Left ventricle myocardium superior (tissue), 1 donor: ENCODE data around the gene DELE1. TPM values are rescaled to one million over a fixed set of nuclear protein-coding genes. Genes with fewer than 3 reads are reported as not detected.

Experiments used
- ATAC-seq: fragments of 200-7000 bp; cut with Tn5 transposase; one replicate; pipeline ENCODE4 v1.9.1; 2020; ENCODE audit warnings: mild to moderate bottlenecking, moderate library complexity
- DNase-seq: peaks from one replicate; pipeline ENCODE4 v3.0.0-alpha.2; 2020
- intact Hi-C: fragments of 100-400 bp; cut with micrococcal nuclease; formaldehyde crosslinking; loops from one replicate; pipeline ENCODE4 v1.11.0; 2022
- long read RNA-seq: library from polyadenylated mRNA; unstranded; transcript quantifications from one replicate; pipeline ENCODE4 v2.0.0, GENCODE V29; 2021
- total RNA-seq: library from RNA; stranded (reverse); fragmentation: NEBNext Ultra II Directional; extraction: Animal tissue kit (Norgen Biotek cat#: 25700); gene quantifications from one replicate; pipeline ENCODE4 v1.2.1, GENCODE V29; 2021
- donor health status: DM: no; HTN: yes; CAD: no; lungs with severe emphysema.

The DELE1 gene
- 107 TPM for total RNA-seq
- long read RNA-seq, full-length matches to known transcripts = 22 of 90 reads
- long read RNA-seq, partial matches to known transcripts = 53 of 90 reads
- long read RNA-seq, other reads (novel, unspliced or antisense) = 15 of 90 reads

GRCh38 chr5:141923448-141924313 lies at the start of gene DELE1:
Gene DELE1 (plus strand): TSS chr5:141923871. CDS start chr5:141923942, 71 bp downstream.
- ATAC-seq (peak; percentile 99), DNase-seq (peak; percentile 97)
- intact Hi-C loops = no loop called here

DNA sequence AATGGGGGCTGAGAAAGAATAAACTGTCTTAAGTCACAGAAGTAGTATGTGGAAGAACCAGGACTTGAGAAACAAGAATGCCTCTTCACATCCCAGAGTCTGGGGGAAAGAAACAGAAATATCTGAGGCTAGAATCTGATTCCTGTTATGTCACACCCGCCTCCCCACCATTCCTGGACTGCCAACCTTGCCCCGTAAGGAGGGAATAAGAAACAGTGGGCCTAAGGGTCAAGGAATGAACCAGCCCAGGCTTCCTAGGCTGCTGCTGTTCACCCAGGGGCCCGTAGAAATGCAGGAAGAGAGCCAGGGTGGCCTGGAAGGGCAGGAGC lies 49.8 kb upstream of the DELE1 start:
- no peak for ATAC-seq
- intact Hi-C loops = no loop called here
- DNase-seq = no peak

- DNase-seq (no peak), ATAC-seq (no peak)
- intact Hi-C loops = no loop called here
Measured at GRCh38 chr5:141874262-141874964, 49.3 kb upstream of the DELE1 start.

DNA sequence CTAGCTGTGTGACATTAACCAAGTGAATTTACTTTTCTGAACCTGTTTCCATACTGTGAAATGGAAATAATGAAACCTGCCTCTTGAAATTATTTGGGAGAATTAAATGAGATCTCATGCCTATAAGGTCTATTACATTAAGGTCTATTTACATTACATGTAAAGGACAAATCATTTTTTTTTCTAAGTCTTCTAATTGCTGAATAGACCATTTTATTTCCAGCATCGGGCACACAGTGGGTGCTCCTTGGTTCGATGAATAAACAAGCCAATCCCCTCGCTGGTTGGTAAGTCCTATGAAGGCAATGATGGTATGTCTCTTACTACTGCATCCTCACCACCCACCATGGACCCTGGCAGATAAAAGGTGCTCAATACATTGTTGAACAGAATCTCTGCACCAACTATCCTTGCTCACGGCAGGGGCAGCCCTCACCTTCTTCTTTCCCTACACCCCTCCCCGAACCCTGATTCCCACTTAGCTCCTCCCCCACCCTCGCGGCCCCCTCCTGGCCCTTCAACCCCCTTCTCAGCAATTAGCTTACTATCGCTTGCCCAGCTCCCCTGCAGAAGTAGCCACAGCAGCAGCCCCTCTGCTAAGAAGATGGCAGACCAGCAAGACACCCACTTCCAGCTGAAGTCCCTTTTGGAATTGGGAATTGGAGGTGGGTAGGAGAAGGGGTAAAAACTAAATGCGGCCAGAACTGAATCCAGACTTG lies 48.5 kb upstream of the DELE1 start:
- ATAC-seq (no peak), DNase-seq (no peak)
- intact Hi-C loops = no loop called here

GRCh38 chr5:141875795-141876627 lies 47.7 kb upstream of the DELE1 start:
- peak; percentile 58 for DNase-seq
- peak; percentile 16 for ATAC-seq
- intact Hi-C loops = no loop called here

- intact Hi-C loops = no loop called here
- ATAC-seq (no peak), DNase-seq (no peak)
Measured at GRCh38 chr5:141876628-141877355, 46.9 kb upstream of the DELE1 start.

GRCh38 chr5:141877356-141878185 lies 46.1 kb upstream of the DELE1 start:
- no peak for DNase-seq
- ATAC-seq = no peak
- intact Hi-C loops = loop anchor here (2.0 kb wide), 1 partner anchor 175 kb away; no protein-coding TSS in a partner anchor

DNA sequence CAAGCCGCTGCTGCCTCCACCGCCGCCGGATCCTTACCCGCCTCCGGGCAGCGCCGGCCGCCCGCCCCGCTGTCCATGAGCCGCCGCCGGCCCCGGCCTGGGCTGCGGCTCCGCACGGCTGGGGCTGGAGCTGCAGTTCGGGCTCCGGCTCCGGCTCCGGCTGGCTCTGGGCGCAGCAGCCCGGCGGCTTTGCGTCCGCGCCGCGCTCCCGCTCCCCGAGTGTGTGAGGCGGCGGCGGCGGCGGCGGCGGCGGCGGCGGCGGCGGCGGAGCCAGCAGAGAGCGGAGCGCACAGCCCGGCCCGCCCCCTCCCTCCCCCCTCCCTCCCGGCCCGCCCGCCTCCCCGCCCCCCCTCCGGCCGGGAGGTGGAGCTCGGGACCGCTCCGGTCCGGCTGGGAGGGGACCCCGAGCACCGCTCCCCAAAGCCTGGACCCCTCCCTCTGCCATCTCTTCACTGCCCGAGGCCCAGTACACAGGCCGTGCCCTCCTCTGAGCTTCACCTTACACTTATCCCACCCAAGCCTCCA lies 45.4 kb upstream of the DELE1 start, which contains the start of gene PCDH1:
Gene PCDH1, minus strand, starts transcription at position 225 of the 525 bp plus-strand sequence. Its CDS starts 148 bp downstream, at position 77.
- DNase-seq (peak; percentile 67), ATAC-seq (peak; percentile 74)
- intact Hi-C loops = loop anchor here (2.0 kb wide), 1 partner anchor 175 kb away; no protein-coding TSS in a partner anchor

DNA sequence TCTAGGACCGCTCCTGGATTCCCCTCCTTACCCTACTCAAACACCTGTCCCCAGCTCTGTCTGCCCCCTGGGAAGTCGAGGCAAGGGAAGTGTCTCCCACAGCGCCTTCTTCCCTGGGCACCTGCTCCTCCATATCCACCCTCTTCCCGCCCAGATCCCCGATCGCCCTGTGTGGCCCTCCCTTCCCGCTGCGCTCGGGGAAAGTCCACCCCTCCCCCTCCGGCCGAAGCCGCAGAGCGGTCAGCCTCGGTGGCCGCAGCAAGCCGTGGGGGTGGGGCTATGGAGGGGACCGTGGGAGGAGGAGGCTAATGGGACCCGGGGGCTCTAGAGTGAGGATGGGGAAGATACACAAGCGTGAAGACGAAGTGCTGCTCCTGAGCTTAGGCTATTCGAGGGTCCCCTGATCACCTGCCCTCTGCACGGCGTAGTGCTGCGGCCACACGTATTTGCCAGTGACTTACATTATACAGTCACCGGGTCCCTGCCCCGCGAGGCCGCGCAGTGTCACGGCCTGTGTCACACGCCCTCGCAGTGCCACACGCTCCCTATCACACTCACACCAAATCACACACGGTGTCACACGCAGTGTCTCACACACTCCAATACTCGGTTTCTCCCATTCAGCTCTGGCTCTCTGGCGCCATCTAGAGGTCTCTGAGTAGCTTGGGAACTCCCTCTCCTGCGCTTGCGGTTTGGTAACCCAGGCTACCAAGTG lies 44.8 kb upstream of the DELE1 start:
- ATAC-seq = peak; percentile 86
- intact Hi-C loops = loop anchor here (2.0 kb wide), 1 partner anchor 176 kb away; no protein-coding TSS in a partner anchor
- peak; percentile 84 for DNase-seq

- intact Hi-C loops = loop anchor here (2.0 kb wide), 1 partner anchor 177 kb away; no protein-coding TSS in a partner anchor
- DNase-seq (no peak), ATAC-seq (no peak)
Measured at GRCh38 chr5:141879426-141879759, 44.3 kb upstream of the DELE1 start.

- DNase-seq (no peak), ATAC-seq (no peak)
- intact Hi-C loops = loop anchor here (2.0 to 10.0 kb wide), 2 partner anchors 85 to 177 kb away; partner anchors contain the start of gene RNF14
Measured at GRCh38 chr5:141879941-141880738, 43.5 kb upstream of the DELE1 start.

DNA sequence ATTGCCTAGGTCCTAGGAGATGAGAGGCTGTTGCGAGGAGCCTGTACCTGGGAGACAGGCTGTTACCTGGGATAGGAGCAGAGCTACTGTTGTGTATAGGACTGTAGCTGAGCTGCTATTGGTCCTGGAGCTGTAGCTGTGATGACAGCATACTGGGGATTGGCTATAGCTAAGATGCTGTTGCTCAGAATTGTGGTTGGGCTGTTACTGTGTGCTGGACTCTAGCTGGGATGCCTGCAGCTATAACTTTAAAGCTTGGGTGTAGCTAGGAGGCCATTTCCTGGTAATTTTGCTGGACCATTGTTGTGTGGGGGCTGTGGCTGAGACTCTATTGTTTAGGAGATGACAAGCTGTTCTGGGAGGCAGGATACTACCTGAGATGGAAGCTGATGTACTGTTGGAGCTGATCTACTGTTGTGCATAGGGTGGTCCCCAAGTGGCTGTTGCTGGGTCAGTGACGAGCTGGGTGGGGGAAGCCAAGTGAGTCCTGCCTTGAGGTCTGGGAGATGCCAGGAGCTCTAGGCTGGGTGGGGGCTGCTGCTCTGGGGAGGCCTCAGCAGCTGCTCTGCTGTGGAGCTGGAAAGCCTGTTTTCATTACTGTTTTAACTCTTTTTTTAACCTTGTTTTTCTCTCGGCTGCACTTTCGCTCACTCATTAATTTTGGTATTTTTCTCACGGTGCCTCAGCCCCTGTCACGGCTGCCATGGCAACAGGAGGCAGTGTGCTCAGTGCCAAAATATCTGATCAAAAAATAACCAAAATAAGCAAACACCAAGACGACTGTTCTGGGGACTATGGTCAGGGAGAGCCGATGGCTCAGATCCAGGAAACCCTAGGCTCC lies 42.5 kb upstream of the DELE1 start:
- ATAC-seq (peak; percentile 10), DNase-seq (peak; percentile 54)
- intact Hi-C loops = loop anchor here (10.0 kb wide), 1 partner anchor 84 kb away; the partner anchor contains the start of gene RNF14

DNA sequence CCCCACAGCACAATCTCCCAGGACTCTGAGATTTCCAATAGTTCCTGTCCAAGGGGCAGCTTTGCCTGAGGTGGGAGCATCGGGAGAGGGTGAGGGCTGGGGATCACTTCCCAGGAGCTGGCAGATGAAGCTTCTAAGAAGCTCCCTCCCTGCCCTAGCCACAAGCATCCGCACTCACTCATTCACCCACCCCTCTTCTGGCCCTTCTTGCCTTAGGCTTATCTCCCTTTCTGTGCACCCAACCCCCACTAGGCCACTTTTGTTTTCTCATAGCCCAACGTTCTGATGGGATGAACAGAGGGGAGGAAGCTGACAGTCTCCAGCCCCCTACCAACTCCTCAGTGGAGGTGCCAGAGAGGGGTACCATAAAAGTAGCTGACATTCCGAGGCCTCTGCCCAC lies 41.8 kb upstream of the DELE1 start:
- ATAC-seq (no peak), DNase-seq (no peak)
- intact Hi-C loops = loop anchor here (10.0 kb wide), 1 partner anchor 83 kb away; the partner anchor contains the start of gene RNF14

DNA sequence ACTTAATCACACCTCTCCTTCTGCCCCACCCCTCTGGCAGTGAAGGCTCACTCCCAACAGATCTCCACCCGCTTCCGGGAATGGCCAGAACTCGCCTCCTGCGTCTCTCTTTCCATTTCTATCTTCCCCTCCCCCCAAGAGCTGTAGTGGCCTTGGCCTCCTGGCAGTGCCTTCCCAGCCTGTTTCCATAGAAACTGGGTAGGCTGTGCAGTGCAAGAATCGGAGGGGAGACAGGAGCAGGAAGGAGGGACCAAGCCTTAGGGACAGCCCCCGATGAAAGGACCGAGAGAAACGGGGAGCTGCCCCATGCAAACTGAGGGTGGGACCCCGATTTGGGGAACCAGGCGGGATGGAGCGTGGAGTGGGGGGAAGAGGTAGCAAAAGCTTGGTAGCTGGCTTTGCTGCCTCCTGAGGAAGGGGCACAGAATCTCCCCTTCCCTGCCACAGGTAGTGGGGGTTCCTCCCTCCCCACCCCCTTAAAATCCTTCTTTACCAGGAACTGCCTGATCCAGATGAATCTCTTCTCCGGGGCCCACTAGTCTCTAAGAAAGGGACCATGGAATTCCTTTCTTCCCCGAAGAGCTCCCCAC lies 41.0 kb upstream of the DELE1 start:
- intact Hi-C loops = loop anchor here (10.0 kb wide), 1 partner anchor 82 kb away; the partner anchor contains the start of gene RNF14

More for the DNA sequence above, 41.0 kb upstream of the DELE1 start:
- DNase-seq (no peak), ATAC-seq (no peak)
